ENCODE results near the gene VAV1. TPM values are rescaled to one million over a fixed set of nuclear protein-coding genes. Genes with fewer than 3 reads are reported as not detected.
A peak's percentile ranks its signal among the peaks of the same experiment; 100 is the strongest.
"Not testable (repeated sequence)": the region's sequence is repeated elsewhere in the genome, so short reads cannot be mapped to it uniquely, and the experiment has no call there.

The VAV1 gene
- total and polyA plus RNA-seq, 2 experiments from 2014 or later = not detected

DNA sequence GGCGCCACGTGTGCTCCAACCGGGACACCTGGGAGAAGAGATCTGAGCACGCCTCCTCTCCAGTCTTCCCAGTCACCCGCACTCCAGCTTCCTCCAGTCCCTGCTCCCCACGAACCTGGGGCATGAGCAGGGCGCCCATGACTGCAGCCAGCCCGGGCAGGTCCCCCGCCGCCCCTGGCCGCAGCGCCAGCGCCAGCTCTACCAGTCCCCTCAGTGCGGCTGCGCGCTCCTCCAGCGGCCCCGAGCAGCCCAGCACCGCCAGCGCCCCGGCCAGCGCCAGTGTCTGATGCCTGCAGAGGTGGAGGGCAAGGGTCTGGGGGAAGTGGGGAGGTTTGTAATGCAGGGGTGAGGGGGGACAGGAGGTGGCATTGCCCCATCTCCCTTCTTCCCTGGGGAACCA, 18.4 kb upstream of the VAV1 start:
- Histone ChIP-seq H3K4me1 (ENCODE audit: insufficient read depth) (no peaks in the 10 kb centered on the region), H3K27ac (no peak overlapping the region), H3K9me3 (ENCODE audit: low read depth) (no peaks in the 10 kb centered on the region), H3F3A (ENCODE audit: insufficient read depth) (peaks cover 11% of the 10 kb centered on the region; the same call in 1 of the 2 replicates), H3K79me2 (ENCODE audit: insufficient read depth) (no peaks in the 10 kb centered on the region), H3K4me2 (ENCODE audit: unreplicated experiment) (no peak overlapping the region), H3K9me2 (ENCODE audit: insufficient read depth) (no peaks in the 10 kb centered on the region), H4K20me1 (ENCODE audit: insufficient read depth) (no peaks in the 10 kb centered on the region), H3K27me3 (replicated peaks; ENCODE audit: insufficient read depth) (no peaks in the 10 kb centered on the region), H3K36me3 (ENCODE audit: low read depth) (peaks cover 8% of the 10 kb centered on the region), H3K9ac (no peak overlapping the region), H3K4me3 (no peak overlapping the region), H2AFZ (no peak overlapping the region)
- no peak for TF ChIP-seq EZH2 (IDR thresholded peaks at IDR 0.05; ENCODE audit: insufficient read depth, poor library complexity, severe bottlenecking)
- no peak for TF ChIP-seq EZH2phosphoT487 (IDR thresholded peaks at IDR 0.05; ENCODE audit: insufficient read depth, low read depth)
- DNase-seq = no peak
- in situ Hi-C loops (cut with MboI) = no loop called here
- 96 to 100% methylated on average over 18 to 22 of the region's 22 CpGs for WGBS, 2 experiments (ENCODE audit: low coverage in 1 of 2, low lambda C conversion rate in 2 of 2, missing lambda C conversion rate in 2 of 2)

DNA sequence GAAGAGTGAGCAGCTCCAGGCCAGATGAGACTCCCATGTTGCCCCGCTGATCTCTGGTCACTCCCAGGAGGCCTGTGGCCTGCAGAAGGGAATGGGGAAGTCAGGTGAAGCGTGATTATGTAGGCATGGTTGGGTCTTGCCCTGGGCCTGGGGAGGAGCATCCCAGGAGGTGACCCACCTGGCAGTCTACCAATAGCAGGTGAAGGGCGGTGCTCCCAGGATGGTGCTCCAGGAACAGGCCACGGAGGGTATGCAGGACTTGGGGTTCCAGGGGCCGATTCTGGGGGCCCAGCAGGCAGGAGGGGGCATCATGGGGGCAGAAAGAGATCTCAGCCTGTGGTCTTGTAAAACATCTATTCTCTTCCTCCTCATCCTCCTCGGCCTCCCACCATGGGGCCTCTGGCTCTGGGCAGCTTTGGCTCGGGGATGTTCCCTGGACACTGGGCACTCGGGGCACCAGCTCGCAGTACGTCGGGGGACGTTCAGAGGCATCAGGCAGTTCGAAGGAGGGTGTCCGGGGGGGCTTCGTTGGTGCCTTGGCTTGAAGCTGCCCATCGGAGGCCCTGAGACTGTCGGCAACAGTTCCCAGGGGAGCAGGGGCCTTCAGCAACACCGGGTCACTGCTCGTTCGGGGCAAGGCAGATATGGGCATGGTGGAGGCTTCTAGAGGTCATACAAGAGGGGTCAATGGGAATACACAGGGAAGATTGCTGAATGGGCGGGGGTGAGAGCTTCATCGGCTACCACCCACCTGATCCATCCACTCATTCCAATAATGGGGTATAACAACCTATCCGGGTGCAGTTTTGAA, 17.6 kb upstream of the VAV1 start:
- no peak for DNase-seq
- Histone ChIP-seq H3K27me3 (replicated peaks; ENCODE audit: insufficient read depth) (no peaks in the 10 kb centered on the region), H3K79me2 (ENCODE audit: insufficient read depth) (no peaks in the 10 kb centered on the region), H3K4me2 (ENCODE audit: unreplicated experiment) (no peak overlapping the region), H3F3A (ENCODE audit: insufficient read depth) (0 out of 2 replicates have a peak, but pooled peaks cover 7% of the 10 kb centered on the region), H3K36me3 (ENCODE audit: low read depth) (peaks cover 5% of the 10 kb centered on the region; the same call in 1 of the 2 replicates), H3K9ac (no peak overlapping the region), H3K9me2 (ENCODE audit: insufficient read depth) (no peaks in the 10 kb centered on the region), H3K27ac (no peak overlapping the region), H3K4me1 (ENCODE audit: insufficient read depth) (no peaks in the 10 kb centered on the region), H2AFZ (no peak overlapping the region), H4K20me1 (ENCODE audit: insufficient read depth) (no peaks in the 10 kb centered on the region), H3K9me3 (ENCODE audit: low read depth) (no peaks in the 10 kb centered on the region), H3K4me3 (no peak overlapping the region)
- TF ChIP-seq EZH2 (IDR thresholded peaks at IDR 0.05; ENCODE audit: insufficient read depth, poor library complexity, severe bottlenecking) (no peak), EZH2phosphoT487 (IDR thresholded peaks at IDR 0.05; ENCODE audit: insufficient read depth, low read depth) (no peak)
- in situ Hi-C loops (cut with MboI) = no loop called here
- WGBS, 2 experiments (ENCODE audit: low coverage in 1 of 2, low lambda C conversion rate in 2 of 2, missing lambda C conversion rate in 2 of 2) = 88 to 89% methylated on average over 22 of the region's 23 CpGs

DNA sequence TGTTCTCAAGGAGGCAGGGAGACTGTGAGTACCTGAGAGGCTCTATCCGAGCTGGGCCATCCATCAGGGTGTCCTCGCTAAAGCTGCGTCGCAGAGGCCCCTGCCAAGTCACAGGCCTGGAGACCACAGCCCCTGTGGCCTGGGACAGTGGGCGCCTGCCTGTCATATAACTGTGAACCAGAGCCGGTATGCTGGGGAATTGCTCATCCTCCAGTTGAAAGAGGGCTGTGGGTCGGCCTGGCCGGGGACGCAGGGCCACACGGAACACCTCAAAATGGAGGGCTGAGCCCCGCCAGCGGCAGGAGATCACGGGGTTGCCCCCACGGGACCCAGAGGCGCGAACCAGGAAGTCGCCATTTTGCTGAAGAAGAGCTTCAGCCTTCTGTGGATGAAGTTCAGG, 11.9 kb upstream of the VAV1 start:
- no peak for DNase-seq
- no peaks in the 10 kb centered on the region for H3K9me3 ChIP-seq (ENCODE audit: low read depth)
- no peaks in the 10 kb centered on the region for H3K4me1 ChIP-seq (ENCODE audit: insufficient read depth)
- H3K36me3 ChIP-seq (ENCODE audit: low read depth) = no peaks in the 10 kb centered on the region
- no peaks in the 10 kb centered on the region for H4K20me1 ChIP-seq (ENCODE audit: insufficient read depth)
- in situ Hi-C loops (cut with MboI) = no loop called here
- no peak overlapping the region for H3K9ac ChIP-seq
- TF ChIP-seq EZH2phosphoT487 (IDR thresholded peaks at IDR 0.05; ENCODE audit: insufficient read depth, low read depth) = no peak
- TF ChIP-seq EZH2 (IDR thresholded peaks at IDR 0.05; ENCODE audit: insufficient read depth, poor library complexity, severe bottlenecking) = no peak
- no peaks in the 10 kb centered on the region for H3K79me2 ChIP-seq (ENCODE audit: insufficient read depth)
- no peaks in the 10 kb centered on the region for H3K9me2 ChIP-seq (ENCODE audit: insufficient read depth)
- no peaks in the 10 kb centered on the region for H3F3A ChIP-seq (ENCODE audit: insufficient read depth)
- H3K4me3 ChIP-seq = no peak overlapping the region
- peaks cover under 1% of the 10 kb centered on the region; the same call in 1 of the 2 replicates for H3K27me3 ChIP-seq (replicated peaks; ENCODE audit: insufficient read depth)
- H2AFZ ChIP-seq = no peak overlapping the region
- H3K27ac ChIP-seq = no peak overlapping the region
- 80 to 82% methylated on average over 17 of the region's 17 CpGs for WGBS, 2 experiments (ENCODE audit: low coverage in 1 of 2, low lambda C conversion rate in 2 of 2, missing lambda C conversion rate in 2 of 2)
- no peak overlapping the region for H3K4me2 ChIP-seq (ENCODE audit: unreplicated experiment)

DNA sequence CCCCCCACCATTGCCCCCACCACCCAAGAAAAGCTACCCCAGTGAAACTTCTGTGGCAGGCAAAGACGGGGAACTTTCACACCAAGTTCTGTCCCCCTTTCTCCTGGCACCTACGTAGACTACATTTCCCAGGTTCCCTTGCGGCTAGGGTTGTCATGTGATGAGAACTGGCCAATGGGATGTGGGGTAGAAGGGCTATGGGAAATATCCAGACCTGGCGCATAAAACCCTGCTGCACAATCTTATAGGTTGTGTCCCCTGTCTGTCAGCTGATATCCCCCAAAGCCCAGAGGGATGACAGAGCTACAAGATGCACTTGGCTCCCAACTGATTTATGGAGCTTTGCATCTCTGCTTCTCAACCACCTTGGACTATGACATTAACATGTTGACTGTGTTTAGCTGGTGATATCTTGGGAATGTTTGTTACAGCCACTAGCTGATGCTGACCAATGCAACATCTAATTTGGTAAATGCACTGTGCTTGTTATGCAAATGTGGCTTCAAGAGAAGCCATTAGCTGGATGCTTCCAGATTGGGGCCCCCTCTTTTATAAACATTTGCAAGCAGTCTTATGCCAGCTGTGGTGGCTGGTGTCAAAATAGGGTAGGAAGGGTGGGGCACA, 11.3 kb upstream of the VAV1 start:
- peaks cover 6% of the 10 kb centered on the region; the same call in 1 of the 2 replicates for H3K27me3 ChIP-seq (replicated peaks; ENCODE audit: insufficient read depth)
- in situ Hi-C loops (cut with MboI) = no loop called here
- peak; percentile 27 for DNase-seq
- H2AFZ ChIP-seq = no peak overlapping the region
- WGBS, 2 experiments (ENCODE audit: low coverage in 1 of 2, low lambda C conversion rate in 2 of 2, missing lambda C conversion rate in 2 of 2) = 74 to 78% methylated on average over 4 of the region's 4 CpGs
- no peaks in the 10 kb centered on the region for H3K4me1 ChIP-seq (ENCODE audit: insufficient read depth)
- H3K9me3 ChIP-seq (ENCODE audit: low read depth) = no peaks in the 10 kb centered on the region
- H3K9ac ChIP-seq = no peak overlapping the region
- H3K36me3 ChIP-seq (ENCODE audit: low read depth) = no peaks in the 10 kb centered on the region
- H3K4me2 ChIP-seq (ENCODE audit: unreplicated experiment) = no peak overlapping the region
- H3K9me2 ChIP-seq (ENCODE audit: insufficient read depth) = no peaks in the 10 kb centered on the region
- H4K20me1 ChIP-seq (ENCODE audit: insufficient read depth) = no peaks in the 10 kb centered on the region
- no peak overlapping the region for H3K4me3 ChIP-seq
- no peak overlapping the region for H3K27ac ChIP-seq
- H3K79me2 ChIP-seq (ENCODE audit: insufficient read depth) = no peaks in the 10 kb centered on the region
- H3F3A ChIP-seq (ENCODE audit: insufficient read depth) = no peaks in the 10 kb centered on the region
- TF ChIP-seq EZH2phosphoT487 (IDR thresholded peaks at IDR 0.05; ENCODE audit: insufficient read depth, low read depth) = no peak
- no peak for TF ChIP-seq EZH2 (IDR thresholded peaks at IDR 0.05; ENCODE audit: insufficient read depth, poor library complexity, severe bottlenecking)

DNA sequence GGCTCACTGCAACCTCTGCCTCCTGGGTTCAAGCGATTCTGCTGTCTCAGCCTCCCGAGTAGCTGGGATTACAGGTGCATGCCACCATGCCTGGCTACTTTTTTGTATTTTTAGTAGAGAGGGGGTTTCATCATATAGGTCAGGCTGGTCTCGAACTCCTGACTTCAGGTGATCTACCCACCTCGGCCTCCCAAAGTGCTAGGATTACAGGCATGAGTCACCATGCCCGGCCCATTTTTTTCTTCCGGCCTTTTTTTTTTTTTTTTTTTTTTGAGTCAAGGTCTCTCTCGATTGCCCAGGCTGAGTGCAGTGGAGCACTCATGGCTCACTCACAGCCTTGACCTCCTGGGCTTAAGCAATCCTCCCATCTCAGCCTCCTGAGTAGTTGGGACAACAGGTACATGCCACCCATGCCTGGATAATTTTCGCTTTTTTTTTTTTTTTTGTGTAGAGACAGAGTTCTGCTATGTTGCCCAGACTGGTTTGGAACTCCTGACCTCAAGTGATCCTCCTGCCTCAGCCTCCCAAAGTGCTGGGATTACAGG, 10.2 kb upstream of the VAV1 start:
- H3K4me2 ChIP-seq (ENCODE audit: unreplicated experiment); H3K36me3 ChIP-seq (ENCODE audit: low read depth); H3F3A ChIP-seq (ENCODE audit: insufficient read depth); H3K9me2 ChIP-seq (ENCODE audit: insufficient read depth); H2AFZ ChIP-seq; H4K20me1 ChIP-seq (ENCODE audit: insufficient read depth); DNase-seq; in situ Hi-C loops (cut with MboI); H3K27ac ChIP-seq; H3K4me3 ChIP-seq; H3K79me2 ChIP-seq (ENCODE audit: insufficient read depth); H3K4me1 ChIP-seq (ENCODE audit: insufficient read depth); H3K9ac ChIP-seq; H3K9me3 ChIP-seq (ENCODE audit: low read depth): not testable (repeated sequence)
- peaks cover 15% of the 10 kb centered on the region for H3K27me3 ChIP-seq (replicated peaks; ENCODE audit: insufficient read depth)
- WGBS, 2 experiments (ENCODE audit: low coverage in 1 of 2, low lambda C conversion rate in 2 of 2, missing lambda C conversion rate in 2 of 2) = 53 to 67% methylated on average over 6 to 8 of the region's 8 CpGs
